Measurements from ENCODE around the gene OXER1.

GRCh38 chr2:42809819-42810120 lies 45.8 kb upstream of the OXER1 start:
- TF ChIP-seq ATF7 (IDR thresholded peaks at IDR 0.05) = no peak
- no peak for TF ChIP-seq ATF7 (CRISPR knock-in tag; IDR thresholded peaks at IDR 0.05)
- no peak for TF ChIP-seq TFE3 (CRISPR knock-in tag; IDR thresholded peaks at IDR 0.05)
